Duodenal mucosa (tissue), 2 donors: ENCODE data around the gene TMEM95.
"Not testable (repeated sequence)": the region's sequence is repeated elsewhere in the genome, so short reads cannot be mapped to it uniquely, and the experiment has no call there.

Experiments
- H3K27ac ChIP-seq: one replicate; pipeline ENCODE4 v1.7.0; 2013; ENCODE audit warnings: low read depth, low read length
- H3K27me3 ChIP-seq, 2 donors: one replicate each; pipeline ENCODE4 v1.7.0; 2013; ENCODE audit warnings: low read length in 2 of 2, control low read depth in 1 of 2; ENCODE audit not compliant: insufficient read depth in 2 of 2, control insufficient read depth in 1 of 2
- H3K36me3 ChIP-seq, 2 donors: one replicate each; pipeline ENCODE4 v1.7.0; 2013; ENCODE audit warnings: low read length in 2 of 2, control low read depth in 1 of 2; ENCODE audit not compliant: insufficient read depth in 2 of 2, control insufficient read depth in 1 of 2
- H3K4me1 ChIP-seq, 2 donors: one replicate each; pipeline ENCODE4 v1.7.0; 2013; ENCODE audit warnings: low read length in 2 of 2, control low read depth in 1 of 2; ENCODE audit not compliant: insufficient read depth in 2 of 2, control insufficient read depth in 1 of 2
- H3K4me3 ChIP-seq, 2 donors: one replicate each; pipeline ENCODE4 v1.7.0; 2013; ENCODE audit warnings: low read length in 2 of 2, low read depth in 1 of 2
- H3K9ac ChIP-seq, 2 donors: one replicate each; pipeline ENCODE4 v1.7.0; 2013; ENCODE audit warnings: low read length in 2 of 2, low read depth in 1 of 2
- H3K9me3 ChIP-seq, 2 donors: one replicate each; pipeline ENCODE4 v1.7.0; 2013; ENCODE audit warnings: low read length in 2 of 2, control low read depth in 1 of 2; ENCODE audit not compliant: control insufficient read depth in 1 of 2

TMEM95 gene

GRCh38 chr17:7332111-7332510 is 22.8 kb upstream of the TMEM95 start:
- Histone ChIP-seq H3K27me3 (no peaks in the 10 kb centered on the region), H3K4me1 (peaks cover 12 to 29% of the 10 kb centered on the region in 2 donors), H3K36me3 (no peaks in the 10 kb centered on the region), H3K9ac (no peak overlapping the region), H3K4me3 (no peak overlapping the region), H3K27ac (no peak overlapping the region), H3K9me3 (no peaks in the 10 kb centered on the region)

- H3K36me3 ChIP-seq, H3K9me3 ChIP-seq, H3K27me3 ChIP-seq, H3K27ac ChIP-seq, H3K9ac ChIP-seq, H3K4me3 ChIP-seq: not testable (repeated sequence)
- H3K4me1 ChIP-seq, result peaks cover 12 to 28% of the 10 kb centered on the region in 2 donors
These were observed 22.3 kb upstream of the TMEM95 start for GRCh38 chr17:7332600-7333069.

- Histone ChIP-seq H3K27me3 (no peaks in the 10 kb centered on the region), H3K4me3 (no peak overlapping the region), H3K27ac (no peak overlapping the region), H3K9me3 (no peaks in the 10 kb centered on the region), H3K36me3 (no peaks in the 10 kb centered on the region), H3K4me1 (peaks cover 4 to 16% of the 10 kb centered on the region in 2 donors), H3K9ac (no peak overlapping the region)
These were observed 19.9 kb upstream of the TMEM95 start for GRCh38 chr17:7334938-7335538.

GRCh38 chr17:7335765-7336164 is 19.2 kb upstream of the TMEM95 start:
- H3K27ac ChIP-seq, H3K27me3 ChIP-seq: not testable (repeated sequence)

GRCh38 chr17:7336240-7337175 is 18.4 kb upstream of the TMEM95 start, which contains the start of gene ACAP1:
ACAP1 (plus strand) TSS chr17:7336529; CDS start chr17:7336735, 206 bp downstream.
- Histone ChIP-seq H3K4me3 (peak within 1 kb of the TSS; percentile 61 to 64), H3K4me1 (peaks cover 4 to 11% of the 10 kb centered on the region in 2 donors)

More at GRCh38 chr17:7335765-7336164, 19.2 kb upstream of the TMEM95 start:
- not testable (repeated sequence) for H3K4me3 ChIP-seq, H3K9ac ChIP-seq, H3K36me3 ChIP-seq, H3K9me3 ChIP-seq
- peaks cover 4 to 11% of the 10 kb centered on the region in 2 donors for H3K4me1 ChIP-seq

GRCh38 chr17:7337600-7337999 is 17.4 kb upstream of the TMEM95 start:
- H3K27me3 ChIP-seq, H3K9me3 ChIP-seq, H3K36me3 ChIP-seq, H3K4me1 ChIP-seq, H3K9ac ChIP-seq, H3K27ac ChIP-seq: not testable (repeated sequence)
- peak overlapping the region in 1 of 2 donors; percentile 61 for H3K4me3 ChIP-seq

More at GRCh38 chr17:7336240-7337175, 18.4 kb upstream of the TMEM95 start, which contains the start of gene ACAP1:
- Histone ChIP-seq H3K27me3 (peaks cover 0 to 2% of the 10 kb centered on the region in 2 donors), H3K27ac (no peak within 1 kb of the TSS), H3K9ac (peak within 1 kb of the TSS; percentile 56 to 62), H3K36me3 (no peaks in the 10 kb centered on the region), H3K9me3 (no peaks in the 10 kb centered on the region)

GRCh38 chr17:7340179-7340578 is 14.8 kb upstream of the TMEM95 start:
- peaks cover 0 to 5% of the 10 kb centered on the region in 2 donors for H3K27me3 ChIP-seq
- H3K4me3 ChIP-seq, result no peak overlapping the region
- no peaks in the 10 kb centered on the region for H3K36me3 ChIP-seq
- H3K9me3 ChIP-seq, result no peaks in the 10 kb centered on the region
- H3K4me1 ChIP-seq, result peaks cover 0 to 2% of the 10 kb centered on the region in 2 donors
- H3K9ac ChIP-seq, result no peak overlapping the region
- H3K27ac ChIP-seq, result no peak overlapping the region

- no peak overlapping the region for H3K27ac ChIP-seq
- no peak overlapping the region for H3K4me3 ChIP-seq
- H3K36me3 ChIP-seq, result no peaks in the 10 kb centered on the region
- peaks cover 0 to 5% of the 10 kb centered on the region in 2 donors for H3K27me3 ChIP-seq
- no peak overlapping the region for H3K9ac ChIP-seq
- no peaks in the 10 kb centered on the region for H3K4me1 ChIP-seq
- no peaks in the 10 kb centered on the region for H3K9me3 ChIP-seq
These were observed 13.1 kb upstream of the TMEM95 start for GRCh38 chr17:7341842-7342241.

GRCh38 chr17:7343250-7343649 is 11.7 kb upstream of the TMEM95 start:
- no peaks in the 10 kb centered on the region for H3K4me1 ChIP-seq
- no peak overlapping the region for H3K9ac ChIP-seq

More at GRCh38 chr17:7343250-7343649, 11.7 kb upstream of the TMEM95 start:
- Histone ChIP-seq H3K9me3 (no peaks in the 10 kb centered on the region), H3K36me3 (no peaks in the 10 kb centered on the region), H3K27me3 (peaks cover 0 to 5% of the 10 kb centered on the region in 2 donors), H3K27ac (no peak overlapping the region), H3K4me3 (no peak overlapping the region)
